GDM1 (cell line): ENCODE results near the gene NPEPL1.

Experiments
- DNase-seq: peaks from one replicate; lab custom pipeline; 2025; lab: John Stamatoyannopoulos, UW

The NPEPL1 gene

GRCh38 chr20:58658760-58659159, 33.8 kb upstream of the NPEPL1 start:
- DNase-seq = no peak

GRCh38 chr20:58659841-58660240, 32.8 kb upstream of the NPEPL1 start:
- no peak for DNase-seq

- DNase-seq = no peak
Observed at GRCh38 chr20:58660855-58661597, 31.6 kb upstream of the NPEPL1 start.

- DNase-seq = no peak
Observed at GRCh38 chr20:58661598-58662473, 30.8 kb upstream of the NPEPL1 start.

GRCh38 chr20:58664331-58664730, 28.3 kb upstream of the NPEPL1 start:
- DNase-seq = no peak

- DNase-seq = no peak
Observed at GRCh38 chr20:58664883-58665282, 27.7 kb upstream of the NPEPL1 start.

GRCh38 chr20:58665606-58666005, 27.0 kb upstream of the NPEPL1 start:
- no peak for DNase-seq

- no peak for DNase-seq
Observed at GRCh38 chr20:58666702-58667101, 25.9 kb upstream of the NPEPL1 start.

- no peak for DNase-seq
Observed at GRCh38 chr20:58667975-58668374, 24.6 kb upstream of the NPEPL1 start.

GRCh38 chr20:58668901-58669286, 23.7 kb upstream of the NPEPL1 start:
- no peak for DNase-seq

GRCh38 chr20:58669287-58670006, 23.2 kb upstream of the NPEPL1 start:
- no peak for DNase-seq

- DNase-seq = no peak
Observed at GRCh38 chr20:58670102-58670501, 22.5 kb upstream of the NPEPL1 start.

GRCh38 chr20:58670659-58671058, 21.9 kb upstream of the NPEPL1 start:
- DNase-seq = no peak

- no peak for DNase-seq
Observed at GRCh38 chr20:58673119-58673518, 19.5 kb upstream of the NPEPL1 start.

GRCh38 chr20:58675146-58675584, 17.4 kb upstream of the NPEPL1 start:
- no peak for DNase-seq

GRCh38 chr20:58675641-58676040, 17.0 kb upstream of the NPEPL1 start:
- no peak for DNase-seq

- no peak for DNase-seq
Observed at GRCh38 chr20:58676161-58676560, 16.4 kb upstream of the NPEPL1 start.

GRCh38 chr20:58677079-58677604, 15.5 kb upstream of the NPEPL1 start:
- no peak for DNase-seq

- DNase-seq = no peak
Observed at GRCh38 chr20:58677808-58678207, 14.8 kb upstream of the NPEPL1 start.

- no peak for DNase-seq
Observed at GRCh38 chr20:58678806-58679205, 13.8 kb upstream of the NPEPL1 start.

GRCh38 chr20:58682656-58683531, 9.7 kb upstream of the NPEPL1 start:
- DNase-seq = no peak
